Measurements from ENCODE around the gene SLC1A2. TPM values are rescaled to one million over a fixed set of nuclear protein-coding genes. Genes with fewer than 3 reads are reported as not detected.

SLC1A2 gene
- total RNA-seq, 4 donors from 2014 or later, result 1.0 to 11.5 (median 5.0) TPM

DNA sequence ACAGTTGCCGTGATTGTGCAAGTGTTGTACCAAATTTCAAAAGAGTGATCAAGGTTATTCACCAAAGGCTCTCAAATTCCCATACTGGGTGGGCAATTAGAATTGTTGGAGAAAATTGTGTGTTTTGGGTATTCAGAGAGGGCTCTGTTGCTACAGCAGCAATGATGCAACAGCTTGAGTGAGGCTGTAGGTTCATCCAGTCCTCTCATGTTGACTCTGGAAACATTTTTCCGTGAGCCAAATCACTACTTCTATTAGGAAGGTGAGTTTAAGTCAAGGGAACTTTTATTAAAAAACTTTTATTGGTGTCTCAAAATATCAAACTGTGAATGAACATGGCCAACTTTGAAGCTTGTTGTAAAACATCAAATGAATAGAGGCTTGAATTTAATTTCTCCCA lies 163.8 kb downstream of the SLC1A2 start:
- TF ChIP-seq POLR2A (IDR thresholded peaks at IDR 0.05), result no peak
- no peak for TF ChIP-seq CTCF (IDR thresholded peaks at IDR 0.05)
- DNase-seq, result no peak
- no peaks in the 10 kb centered on the region for H3K4me1 ChIP-seq
- H3K27me3 ChIP-seq, result no peaks in the 10 kb centered on the region
- no peak overlapping the region for H3K27ac ChIP-seq
- no peaks in the 10 kb centered on the region for H3K9me3 ChIP-seq
- intact Hi-C loops (cut with DNase I; ENCODE audit: low total_unique reads), result no loop called here
- H3K36me3 ChIP-seq, result no peaks in the 10 kb centered on the region
- H3K4me3 ChIP-seq, result no peak overlapping the region

DNA sequence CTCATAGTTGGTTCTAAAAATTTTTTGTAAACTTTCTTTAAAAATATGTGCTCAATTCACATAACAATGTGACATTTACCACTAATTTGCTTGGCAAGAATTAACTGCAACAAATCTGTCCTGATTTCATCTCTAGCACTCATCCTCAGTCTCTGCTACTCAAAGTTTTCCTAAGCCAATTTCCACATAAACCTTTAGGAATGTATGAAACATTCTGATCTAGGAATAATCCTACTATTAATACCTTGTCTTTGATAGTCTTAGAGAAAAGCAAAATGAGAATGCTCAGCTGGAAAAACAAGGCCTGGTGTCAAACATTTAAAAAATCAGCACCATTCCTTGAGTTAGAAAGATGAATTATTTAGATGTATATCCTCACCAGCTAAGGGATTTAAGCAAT lies 166.1 kb downstream of the SLC1A2 start:
- no peaks in the 10 kb centered on the region for H3K36me3 ChIP-seq
- peak overlapping the region; percentile 21 to 56 for H3K27ac ChIP-seq
- H3K9me3 ChIP-seq, result no peaks in the 10 kb centered on the region
- intact Hi-C loops (cut with DNase I; ENCODE audit: low total_unique reads), result no loop called here
- no peaks in the 10 kb centered on the region for H3K4me1 ChIP-seq
- no peaks in the 10 kb centered on the region for H3K27me3 ChIP-seq
- TF ChIP-seq POLR2A (IDR thresholded peaks at IDR 0.05), result no peak
- no peak for TF ChIP-seq CTCF (IDR thresholded peaks at IDR 0.05)
- no peak overlapping the region for H3K4me3 ChIP-seq
- DNase-seq, result no peak

GRCh38 chr11:35250621-35251020 lies 168.7 kb downstream of the SLC1A2 start:
- Histone ChIP-seq H3K4me3 (no peak overlapping the region), H3K27me3 (no peaks in the 10 kb centered on the region), H3K36me3 (no peaks in the 10 kb centered on the region), H3K9me3 (no peaks in the 10 kb centered on the region), H3K27ac (no peak overlapping the region), H3K4me1 (peaks cover 0 to 10% of the 10 kb centered on the region in 2 donors)
- TF ChIP-seq CTCF (IDR thresholded peaks at IDR 0.05) (no peak), POLR2A (IDR thresholded peaks at IDR 0.05) (no peak)
- intact Hi-C loops (cut with DNase I; ENCODE audit: low total_unique reads), result no loop called here
- no peak for DNase-seq

GRCh38 chr11:35250192-35250591 lies 169.2 kb downstream of the SLC1A2 start:
- intact Hi-C loops (cut with DNase I; ENCODE audit: low total_unique reads), result no loop called here
- no peak overlapping the region for H3K27ac ChIP-seq
- no peak for TF ChIP-seq CTCF (IDR thresholded peaks at IDR 0.05)
- TF ChIP-seq POLR2A (IDR thresholded peaks at IDR 0.05), result no peak

GRCh38 chr11:35248558-35249323 lies 170.6 kb downstream of the SLC1A2 start:
- no peaks in the 10 kb centered on the region for H3K27me3 ChIP-seq
- TF ChIP-seq CTCF (IDR thresholded peaks at IDR 0.05) (no peak), POLR2A (IDR thresholded peaks at IDR 0.05) (no peak)
- intact Hi-C loops (cut with DNase I; ENCODE audit: low total_unique reads), result no loop called here
- peak overlapping the region in 1 of 2 donors; percentile 51 for H3K27ac ChIP-seq
- no peaks in the 10 kb centered on the region for H3K9me3 ChIP-seq
- no peaks in the 10 kb centered on the region for H3K36me3 ChIP-seq
- peaks cover 0 to 10% of the 10 kb centered on the region in 2 donors for H3K4me1 ChIP-seq
- H3K4me3 ChIP-seq, result no peak overlapping the region
- no peak for DNase-seq

More at GRCh38 chr11:35250192-35250591, 169.2 kb downstream of the SLC1A2 start:
- Histone ChIP-seq H3K27me3 (no peaks in the 10 kb centered on the region), H3K4me1 (peaks cover 0 to 10% of the 10 kb centered on the region in 2 donors), H3K36me3 (no peaks in the 10 kb centered on the region), H3K4me3 (no peak overlapping the region), H3K9me3 (no peaks in the 10 kb centered on the region)
- DNase-seq, result no peak

Data from uterus (tissue), 4 donors.